ENCODE measurements around the gene FGF23. TPM values are rescaled to one million over a fixed set of nuclear protein-coding genes. Genes with fewer than 3 reads are reported as not detected.

Gene FGF23
- total RNA-seq, 1 donor from 2014 or later: not detected

- Mint-ChIP-seq H3K36me3 (ENCODE audit: unreplicated experiment) (peaks cover 19% of the 10 kb centered on the region), H3K4me1 (ENCODE audit: low read depth, unreplicated experiment) (no peaks in the 10 kb centered on the region), H3K9me3 (ENCODE audit: unreplicated experiment) (peaks cover 3% of the 10 kb centered on the region), H3K27ac (ENCODE audit: unreplicated experiment) (no peak overlapping the region), H3K4me3 (ENCODE audit: unreplicated experiment) (no peak overlapping the region), H3K27me3 (ENCODE audit: unreplicated experiment) (peaks cover 7% of the 10 kb centered on the region)
- no peak for DNase-seq
- TF ChIP-seq, protein P1, sequence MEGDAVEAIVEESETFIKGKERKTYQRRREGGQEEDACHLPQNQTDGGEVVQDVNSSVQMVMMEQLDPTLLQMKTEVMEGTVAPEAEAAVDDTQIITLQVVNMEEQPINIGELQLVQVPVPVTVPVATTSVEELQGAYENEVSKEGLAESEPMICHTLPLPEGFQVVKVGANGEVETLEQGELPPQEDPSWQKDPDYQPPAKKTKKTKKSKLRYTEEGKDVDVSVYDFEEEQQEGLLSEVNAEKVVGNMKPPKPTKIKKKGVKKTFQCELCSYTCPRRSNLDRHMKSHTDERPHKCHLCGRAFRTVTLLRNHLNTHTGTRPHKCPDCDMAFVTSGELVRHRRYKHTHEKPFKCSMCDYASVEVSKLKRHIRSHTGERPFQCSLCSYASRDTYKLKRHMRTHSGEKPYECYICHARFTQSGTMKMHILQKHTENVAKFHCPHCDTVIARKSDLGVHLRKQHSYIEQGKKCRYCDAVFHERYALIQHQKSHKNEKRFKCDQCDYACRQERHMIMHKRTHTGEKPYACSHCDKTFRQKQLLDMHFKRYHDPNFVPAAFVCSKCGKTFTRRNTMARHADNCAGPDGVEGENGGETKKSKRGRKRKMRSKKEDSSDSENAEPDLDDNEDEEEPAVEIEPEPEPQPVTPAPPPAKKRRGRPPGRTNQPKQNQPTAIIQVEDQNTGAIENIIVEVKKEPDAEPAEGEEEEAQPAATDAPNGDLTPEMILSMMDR (IDR thresholded peaks at IDR 0.05; ENCODE audit: partially characterized antibody, unreplicated experiment): no peak
These were observed 21.6 kb upstream of the FGF23 start for GRCh38 chr12:4401117-4401516.

GRCh38 chr12:4395818-4396217, 16.3 kb upstream of the FGF23 start:
- no peak overlapping the region for H3K27ac Mint-ChIP-seq (ENCODE audit: unreplicated experiment)
- H3K4me3 Mint-ChIP-seq (ENCODE audit: unreplicated experiment): no peak overlapping the region
- peaks cover 4% of the 10 kb centered on the region for H3K27me3 Mint-ChIP-seq (ENCODE audit: unreplicated experiment)

GRCh38 chr12:4393211-4393610, 13.7 kb upstream of the FGF23 start:
- no peaks in the 10 kb centered on the region for H3K4me1 Mint-ChIP-seq (ENCODE audit: low read depth, unreplicated experiment)
- no peak overlapping the region for H3K27ac Mint-ChIP-seq (ENCODE audit: unreplicated experiment)

More at GRCh38 chr12:4395818-4396217, 16.3 kb upstream of the FGF23 start:
- Mint-ChIP-seq H3K4me1 (ENCODE audit: low read depth, unreplicated experiment) (no peaks in the 10 kb centered on the region), H3K36me3 (ENCODE audit: unreplicated experiment) (peaks cover 2% of the 10 kb centered on the region), H3K9me3 (ENCODE audit: unreplicated experiment) (no peaks in the 10 kb centered on the region)
- TF ChIP-seq, protein P1 (IDR thresholded peaks at IDR 0.05; ENCODE audit: partially characterized antibody, unreplicated experiment): no peak
- DNase-seq: no peak

DNA sequence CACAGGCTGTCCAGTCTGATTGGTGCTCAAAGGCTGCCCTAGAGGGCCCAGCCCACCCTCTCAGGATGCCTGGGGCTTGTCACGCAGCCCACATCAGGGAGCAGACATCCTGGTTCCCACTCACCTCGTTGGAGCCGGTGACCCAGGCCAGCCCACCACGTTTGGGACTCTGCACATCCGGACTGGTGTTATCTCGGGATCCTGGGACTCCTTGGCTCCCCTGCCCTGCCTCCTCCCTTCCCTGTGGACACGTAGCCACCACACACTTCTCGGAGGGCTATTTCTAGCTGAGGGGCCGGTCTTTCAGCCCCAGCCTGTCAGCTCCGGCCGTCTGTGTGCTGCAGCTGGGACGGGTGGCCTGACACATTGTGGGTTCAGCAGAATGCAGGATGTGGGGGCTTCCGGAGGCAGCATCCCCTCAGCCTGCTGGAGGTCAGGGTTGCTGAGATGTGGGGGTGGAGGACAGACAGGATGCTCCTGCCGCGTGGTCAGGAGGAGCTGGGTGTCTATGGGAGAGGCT, 12.8 kb upstream of the FGF23 start:
- H3K27me3 Mint-ChIP-seq (ENCODE audit: unreplicated experiment): peaks cover 4% of the 10 kb centered on the region
- no peak overlapping the region for H3K27ac Mint-ChIP-seq (ENCODE audit: unreplicated experiment)
- no peaks in the 10 kb centered on the region for H3K36me3 Mint-ChIP-seq (ENCODE audit: unreplicated experiment)
- H3K9me3 Mint-ChIP-seq (ENCODE audit: unreplicated experiment): no peaks in the 10 kb centered on the region
- no peak for DNase-seq
- H3K4me3 Mint-ChIP-seq (ENCODE audit: unreplicated experiment): no peak overlapping the region
- TF ChIP-seq, protein P1 (IDR thresholded peaks at IDR 0.05; ENCODE audit: partially characterized antibody, unreplicated experiment): no peak
- no peaks in the 10 kb centered on the region for H3K4me1 Mint-ChIP-seq (ENCODE audit: low read depth, unreplicated experiment)

More at GRCh38 chr12:4393211-4393610, 13.7 kb upstream of the FGF23 start:
- H3K9me3 Mint-ChIP-seq (ENCODE audit: unreplicated experiment): no peaks in the 10 kb centered on the region
- TF ChIP-seq, protein P1 (IDR thresholded peaks at IDR 0.05; ENCODE audit: partially characterized antibody, unreplicated experiment): no peak
- H3K36me3 Mint-ChIP-seq (ENCODE audit: unreplicated experiment): no peaks in the 10 kb centered on the region
- peaks cover 4% of the 10 kb centered on the region for H3K27me3 Mint-ChIP-seq (ENCODE audit: unreplicated experiment)
- no peak overlapping the region for H3K4me3 Mint-ChIP-seq (ENCODE audit: unreplicated experiment)
- no peak for DNase-seq

GRCh38 chr12:4388662-4389061, 9.2 kb upstream of the FGF23 start:
- Mint-ChIP-seq H3K4me3 (ENCODE audit: unreplicated experiment) (no peak overlapping the region), H3K36me3 (ENCODE audit: unreplicated experiment) (no peaks in the 10 kb centered on the region), H3K9me3 (ENCODE audit: unreplicated experiment) (no peaks in the 10 kb centered on the region), H3K27ac (ENCODE audit: unreplicated experiment) (no peak overlapping the region), H3K4me1 (ENCODE audit: low read depth, unreplicated experiment) (peaks cover 5% of the 10 kb centered on the region), H3K27me3 (ENCODE audit: unreplicated experiment) (peaks cover 1% of the 10 kb centered on the region)
- DNase-seq: no peak
- TF ChIP-seq, protein P1 (IDR thresholded peaks at IDR 0.05; ENCODE audit: partially characterized antibody, unreplicated experiment): no peak
